ENCODE data around the gene DYNC1I2.

GRCh38 chr2:171688129-171688465, 828 bp downstream of the DYNC1I2 start:
- TF ChIP-seq EZH2 (IDR thresholded peaks at IDR 0.05; ENCODE audit: insufficient read depth, poor library complexity, severe bottlenecking) (no peak), EZH2phosphoT487 (IDR thresholded peaks at IDR 0.05; ENCODE audit: insufficient read depth, low read depth) (no peak)

All from GM23248 (cell line).